MCF 10A (cell line): ENCODE results near the gene ESPNL. TPM values are rescaled to one million over a fixed set of nuclear protein-coding genes. Genes with fewer than 3 reads are reported as not detected.

Experiments used
- BruUV-seq: library from RNA; stranded (reverse); fragments of 400-500 nt; replicated peaks from 2 replicates; lab custom pipeline; 2021; lab: Mats Ljungman, UMichigan
- CTCF ChIA-PET: fragments of 300-600 bp; sonication (Branson Sonifier 250); formaldehyde crosslinking; extraction: SDS; loops from one replicate; lab custom pipeline; 2021; ENCODE audit warnings: antibody characterized with exemption, inconsistent platforms; lab: Yijun Ruan, JAX
- POLR2A ChIA-PET: fragments of 300-600, 350-650 bp; sonication (Branson Sonifier 250); formaldehyde crosslinking; extraction: SDS; loops from one replicate; lab custom pipeline; 2020; ENCODE audit warnings: antibody characterized with exemption, inconsistent platforms; lab: Yijun Ruan, JAX
- DNase-seq: peaks from one replicate; pipeline ENCODE4 v3.0.0-alpha.2; 2018; ENCODE audit not compliant: unreplicated experiment
- H3K27ac Mint-ChIP-seq: one replicate; pipeline ENCODE4 v1.8.0; 2022; ENCODE audit warnings: mild to moderate bottlenecking, low read depth, mixed read lengths; ENCODE audit not compliant: unreplicated experiment
- H3K27me3 Mint-ChIP-seq: one replicate; pipeline ENCODE4 v1.8.0; 2022; ENCODE audit warnings: mixed read lengths; ENCODE audit not compliant: insufficient read depth, unreplicated experiment
- H3K36me3 Mint-ChIP-seq: one replicate; pipeline ENCODE4 v1.8.0; 2022; ENCODE audit warnings: mild to moderate bottlenecking, moderate library complexity, mixed read lengths; ENCODE audit not compliant: insufficient read depth, unreplicated experiment
- H3K4me1 Mint-ChIP-seq: one replicate; pipeline ENCODE4 v1.8.0; 2022; ENCODE audit warnings: mixed read lengths; ENCODE audit not compliant: insufficient read depth, unreplicated experiment
- H3K4me3 Mint-ChIP-seq: one replicate; pipeline ENCODE4 v1.8.0; 2022; ENCODE audit warnings: mild to moderate bottlenecking, moderate library complexity, mixed read lengths; ENCODE audit not compliant: unreplicated experiment
- H3K9me3 Mint-ChIP-seq: one replicate; pipeline ENCODE4 v1.8.0; 2022; ENCODE audit warnings: mixed read lengths; ENCODE audit not compliant: unreplicated experiment
- intact Hi-C: fragments of 100-400 bp; cut with micrococcal nuclease; formaldehyde crosslinking; loops from 2 replicates; pipeline ENCODE4 v1.14.1; 2022
- total RNA-seq: library from RNA; stranded (reverse); gene quantifications from 2 replicates; pipeline ENCODE4 v1.2.3, GENCODE V29; 2022
- TF ChIP-seq, protein P1 (sequence below): fragments of 200-600 bp; IDR thresholded peaks from one replicate; pipeline ENCODE4 v1.8.0; 2022; ENCODE audit warnings: antibody characterized with exemption, mild to moderate bottlenecking; ENCODE audit not compliant: unreplicated experiment

The ESPNL gene
- total RNA-seq, 1 experiment from 2014 or later = not detected

DNA sequence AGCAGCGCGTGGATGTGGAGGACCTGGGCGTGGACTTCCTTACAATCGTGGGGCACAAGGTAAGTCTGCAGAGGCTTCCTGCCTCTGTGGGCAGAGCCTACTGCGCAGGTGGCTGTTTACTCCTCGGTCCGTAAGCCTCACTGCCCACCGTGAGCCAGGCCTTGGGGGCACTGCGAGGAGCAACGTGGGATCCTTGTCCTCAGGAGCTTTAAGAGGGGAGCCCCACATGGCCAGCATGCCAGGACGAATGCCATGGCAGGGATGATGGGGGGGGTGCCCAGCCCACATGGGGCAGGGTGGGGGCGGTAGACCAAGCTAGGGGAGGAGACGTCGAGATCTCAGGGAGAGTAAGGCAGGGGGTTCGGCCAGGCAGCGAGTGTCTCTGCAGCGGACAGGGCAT lies 18.0 kb upstream of the ESPNL start:
- BruUV-seq = no TSS peak
- Mint-ChIP-seq H3K9me3 (peaks cover 12% of the 10 kb centered on the region), H3K27ac (no peak overlapping the region), H3K27me3 (no peaks in the 10 kb centered on the region), H3K4me3 (no peak overlapping the region), H3K36me3 (peaks cover 55% of the 10 kb centered on the region), H3K4me1 (peaks cover 17% of the 10 kb centered on the region)
- TF ChIP-seq, protein P1, sequence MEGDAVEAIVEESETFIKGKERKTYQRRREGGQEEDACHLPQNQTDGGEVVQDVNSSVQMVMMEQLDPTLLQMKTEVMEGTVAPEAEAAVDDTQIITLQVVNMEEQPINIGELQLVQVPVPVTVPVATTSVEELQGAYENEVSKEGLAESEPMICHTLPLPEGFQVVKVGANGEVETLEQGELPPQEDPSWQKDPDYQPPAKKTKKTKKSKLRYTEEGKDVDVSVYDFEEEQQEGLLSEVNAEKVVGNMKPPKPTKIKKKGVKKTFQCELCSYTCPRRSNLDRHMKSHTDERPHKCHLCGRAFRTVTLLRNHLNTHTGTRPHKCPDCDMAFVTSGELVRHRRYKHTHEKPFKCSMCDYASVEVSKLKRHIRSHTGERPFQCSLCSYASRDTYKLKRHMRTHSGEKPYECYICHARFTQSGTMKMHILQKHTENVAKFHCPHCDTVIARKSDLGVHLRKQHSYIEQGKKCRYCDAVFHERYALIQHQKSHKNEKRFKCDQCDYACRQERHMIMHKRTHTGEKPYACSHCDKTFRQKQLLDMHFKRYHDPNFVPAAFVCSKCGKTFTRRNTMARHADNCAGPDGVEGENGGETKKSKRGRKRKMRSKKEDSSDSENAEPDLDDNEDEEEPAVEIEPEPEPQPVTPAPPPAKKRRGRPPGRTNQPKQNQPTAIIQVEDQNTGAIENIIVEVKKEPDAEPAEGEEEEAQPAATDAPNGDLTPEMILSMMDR = no peak
- CTCF ChIA-PET = interaction anchor here (0.5 kb wide), 1 partner anchor 470 kb away, joined by 3 read pairs; no protein-coding TSS in a partner anchor
- DNase-seq = no peak
- POLR2A ChIA-PET = interaction anchor here (0.6 to 1.5 kb wide), 2 partner anchors 28 to 120 kb away, joined by 3 to 5 read pairs; no protein-coding TSS in a partner anchor
- intact Hi-C loops = no loop called here

DNA sequence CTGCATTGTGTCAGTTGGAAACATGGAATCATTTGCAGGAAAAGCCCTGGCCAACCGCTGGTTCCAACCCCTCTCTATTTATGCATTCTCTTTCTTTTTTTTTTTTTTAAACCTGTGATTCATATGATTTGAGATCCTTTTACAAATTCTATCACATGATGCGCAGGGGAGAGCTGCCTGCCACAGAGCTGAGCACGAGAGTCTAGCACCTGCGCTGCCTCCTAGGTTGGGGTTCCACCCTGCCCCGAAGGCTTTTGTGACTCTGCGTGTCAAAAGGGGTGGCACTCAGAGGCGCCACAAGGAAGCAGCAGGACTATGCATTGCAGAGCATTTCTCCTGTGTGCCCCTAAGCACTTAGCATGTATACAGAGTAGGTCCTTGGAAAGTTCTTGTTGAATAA lies 17.3 kb upstream of the ESPNL start:
- TF ChIP-seq, protein P1 = no peak
- CTCF ChIA-PET = no interaction called here

DNA sequence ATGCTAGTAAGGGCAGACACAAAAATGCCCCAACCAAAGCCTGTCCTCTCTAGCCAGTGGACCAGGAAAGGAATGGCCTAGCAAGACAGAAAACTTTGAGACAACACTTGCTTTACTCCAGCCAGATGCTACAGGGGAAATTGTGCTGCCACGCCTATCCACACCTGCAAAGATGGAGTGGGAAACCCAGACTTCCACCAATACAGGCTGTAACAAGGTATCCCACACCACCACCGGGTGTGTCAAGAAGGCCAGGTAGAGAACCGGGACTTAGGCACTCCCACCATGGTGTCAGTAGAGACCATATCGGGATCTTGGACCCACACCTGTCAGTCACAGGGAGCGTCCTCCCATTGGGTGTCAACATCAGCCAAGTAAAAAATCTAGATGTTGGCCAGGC lies 16.2 kb upstream of the ESPNL start:
- intact Hi-C loops = no loop called here
- peaks cover 12% of the 10 kb centered on the region for H3K9me3 Mint-ChIP-seq
- ChIA-PET POLR2A (no interaction called here), CTCF (no interaction called here)
- H3K4me3 Mint-ChIP-seq = no peak overlapping the region
- TF ChIP-seq, protein P1 = no peak
- H3K27me3 Mint-ChIP-seq = no peaks in the 10 kb centered on the region
- H3K4me1 Mint-ChIP-seq = peaks cover 12% of the 10 kb centered on the region
- H3K27ac Mint-ChIP-seq = no peak overlapping the region
- no TSS peak for BruUV-seq
- peaks cover 55% of the 10 kb centered on the region for H3K36me3 Mint-ChIP-seq
- no peak for DNase-seq

More for the DNA sequence above, 17.3 kb upstream of the ESPNL start:
- POLR2A ChIA-PET = interaction anchor here (1.5 kb wide), 1 partner anchor 119 kb away, joined by 5 read pairs; no protein-coding TSS in a partner anchor
- Mint-ChIP-seq H3K36me3 (peaks cover 55% of the 10 kb centered on the region), H3K27ac (no peak overlapping the region), H3K4me1 (peaks cover 12% of the 10 kb centered on the region), H3K27me3 (no peaks in the 10 kb centered on the region), H3K4me3 (no peak overlapping the region), H3K9me3 (peaks cover 12% of the 10 kb centered on the region)
- no TSS peak for BruUV-seq
- DNase-seq = no peak
- intact Hi-C loops = no loop called here

DNA sequence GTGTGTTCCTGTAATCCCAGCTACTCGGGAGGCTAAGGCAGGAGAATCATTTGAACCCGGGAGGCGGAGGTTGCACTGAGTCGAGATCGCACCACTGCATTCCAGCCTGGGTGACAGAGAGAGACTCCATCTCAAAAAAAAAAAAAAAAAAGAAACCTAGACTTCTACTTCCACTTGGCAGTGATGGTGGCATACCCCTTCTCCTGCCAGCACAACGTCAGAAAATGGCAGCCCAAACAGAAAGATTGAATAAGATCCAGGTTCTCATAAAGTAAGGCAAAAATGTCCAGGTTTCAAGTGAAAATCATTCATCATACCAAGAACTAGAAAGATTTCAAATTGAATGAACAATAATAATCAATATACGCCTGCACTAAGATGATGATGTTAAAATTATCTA lies 15.4 kb upstream of the ESPNL start:
- ChIA-PET POLR2A (no interaction called here), CTCF (no interaction called here)
- DNase-seq = no peak
- Mint-ChIP-seq H3K4me3 (no peak overlapping the region), H3K9me3 (peaks cover 7% of the 10 kb centered on the region), H3K27me3 (no peaks in the 10 kb centered on the region), H3K4me1 (peaks cover 9% of the 10 kb centered on the region), H3K27ac (no peak overlapping the region), H3K36me3 (peaks cover 53% of the 10 kb centered on the region)
- TF ChIP-seq, protein P1 = no peak
- no TSS peak for BruUV-seq
- intact Hi-C loops = no loop called here
